ENCODE results near the gene TRANK1.

The TRANK1 gene

DNA sequence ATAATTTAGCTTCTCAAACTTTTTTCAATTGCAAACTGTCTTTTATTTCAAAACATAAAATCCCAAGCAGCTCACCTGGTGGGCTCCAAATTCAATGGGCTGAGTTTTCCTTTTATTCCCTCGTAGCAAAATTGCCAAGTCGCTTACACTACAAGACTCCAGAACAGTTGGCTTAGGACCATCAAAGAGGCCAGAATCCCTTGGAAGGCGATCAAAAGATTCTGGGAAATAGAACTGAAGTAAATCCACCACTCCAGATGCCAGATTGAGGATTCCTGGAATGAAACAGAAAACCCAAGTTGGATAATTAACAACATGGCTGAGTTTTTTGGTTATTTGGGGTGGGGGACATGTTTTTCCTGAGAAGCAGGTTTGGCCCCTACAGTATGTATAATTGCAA, 92.8 kb downstream of the TRANK1 start:
- H3K9me3 ChIP-seq (ENCODE audit: insufficient read depth, low read depth, low read length), result no peaks in the 10 kb centered on the region
- H3K36me3 ChIP-seq (ENCODE audit: insufficient read depth, low read depth, low read length), result no peaks in the 10 kb centered on the region
- no peak overlapping the region for H3K9ac ChIP-seq (ENCODE audit: low read depth, low read length)
- H3K4me3 ChIP-seq (ENCODE audit: low read length), result no peak overlapping the region
- H3K27ac ChIP-seq (ENCODE audit: low read length), result no peak overlapping the region
- no peaks in the 10 kb centered on the region for H3K4me1 ChIP-seq (ENCODE audit: insufficient read depth, low read length)
- no peaks in the 10 kb centered on the region for H3K27me3 ChIP-seq (ENCODE audit: insufficient read depth, low read length)

DNA sequence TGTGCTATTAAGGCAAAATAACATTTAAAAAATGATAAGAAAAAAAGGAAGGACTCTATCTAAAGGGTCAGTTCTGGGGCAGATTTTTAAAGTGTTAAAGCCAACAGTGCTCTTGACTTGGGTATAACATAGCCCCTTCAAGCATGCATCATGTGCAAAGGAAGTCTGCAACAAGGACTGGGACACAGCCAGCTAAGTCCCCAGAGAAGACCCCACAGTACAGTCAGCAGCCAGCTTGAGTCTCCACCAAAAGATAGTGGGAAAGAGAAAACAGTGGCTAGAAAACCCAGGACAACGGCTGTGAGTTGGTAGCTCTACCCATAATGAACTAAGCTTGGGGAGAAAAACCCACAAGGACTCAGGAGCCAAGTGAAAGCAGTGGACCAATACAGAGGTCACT, 94.1 kb downstream of the TRANK1 start:
- H3K27ac ChIP-seq (ENCODE audit: low read length), result no peak overlapping the region
- no peaks in the 10 kb centered on the region for H3K27me3 ChIP-seq (ENCODE audit: insufficient read depth, low read length)
- H3K9ac ChIP-seq (ENCODE audit: low read depth, low read length), result no peak overlapping the region
- no peaks in the 10 kb centered on the region for H3K4me1 ChIP-seq (ENCODE audit: insufficient read depth, low read length)
- H3K36me3 ChIP-seq (ENCODE audit: insufficient read depth, low read depth, low read length), result no peaks in the 10 kb centered on the region
- no peak overlapping the region for H3K4me3 ChIP-seq (ENCODE audit: low read length)
- H3K9me3 ChIP-seq (ENCODE audit: insufficient read depth, low read depth, low read length), result no peaks in the 10 kb centered on the region

DNA sequence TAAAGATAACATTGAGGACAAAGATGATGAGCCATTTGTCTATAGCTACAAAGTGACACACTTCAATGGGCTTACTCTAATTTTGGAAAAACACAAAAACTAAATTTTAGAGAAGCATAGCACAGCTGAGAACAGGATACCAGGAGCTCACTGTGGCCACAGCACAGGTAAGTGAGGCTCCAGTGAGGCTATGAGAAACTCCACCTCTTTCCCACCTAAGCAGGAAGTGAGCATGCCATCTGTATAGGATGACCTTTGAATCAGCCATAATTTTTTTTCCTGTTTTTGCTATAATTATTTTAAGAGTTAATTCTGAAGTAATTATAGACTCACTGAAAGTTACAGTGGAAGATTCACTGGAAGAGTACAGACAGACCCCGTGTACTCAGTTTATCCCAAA, 98.4 kb downstream of the TRANK1 start:
- H3K4me1 ChIP-seq (ENCODE audit: insufficient read depth, low read length), result no peaks in the 10 kb centered on the region; the same call in 1 of the 2 replicates
- no peak overlapping the region for H3K4me3 ChIP-seq (ENCODE audit: low read length)
- no peak overlapping the region for H3K9ac ChIP-seq (ENCODE audit: low read depth, low read length)
- peaks cover 3% of the 10 kb centered on the region; the same call in 1 of the 2 replicates for H3K9me3 ChIP-seq (ENCODE audit: insufficient read depth, low read depth, low read length)
- H3K27ac ChIP-seq (ENCODE audit: low read length), result no peak overlapping the region
- H3K27me3 ChIP-seq (ENCODE audit: insufficient read depth, low read length), result no peaks in the 10 kb centered on the region
- H3K36me3 ChIP-seq (ENCODE audit: insufficient read depth, low read depth, low read length), result no peaks in the 10 kb centered on the region

DNA sequence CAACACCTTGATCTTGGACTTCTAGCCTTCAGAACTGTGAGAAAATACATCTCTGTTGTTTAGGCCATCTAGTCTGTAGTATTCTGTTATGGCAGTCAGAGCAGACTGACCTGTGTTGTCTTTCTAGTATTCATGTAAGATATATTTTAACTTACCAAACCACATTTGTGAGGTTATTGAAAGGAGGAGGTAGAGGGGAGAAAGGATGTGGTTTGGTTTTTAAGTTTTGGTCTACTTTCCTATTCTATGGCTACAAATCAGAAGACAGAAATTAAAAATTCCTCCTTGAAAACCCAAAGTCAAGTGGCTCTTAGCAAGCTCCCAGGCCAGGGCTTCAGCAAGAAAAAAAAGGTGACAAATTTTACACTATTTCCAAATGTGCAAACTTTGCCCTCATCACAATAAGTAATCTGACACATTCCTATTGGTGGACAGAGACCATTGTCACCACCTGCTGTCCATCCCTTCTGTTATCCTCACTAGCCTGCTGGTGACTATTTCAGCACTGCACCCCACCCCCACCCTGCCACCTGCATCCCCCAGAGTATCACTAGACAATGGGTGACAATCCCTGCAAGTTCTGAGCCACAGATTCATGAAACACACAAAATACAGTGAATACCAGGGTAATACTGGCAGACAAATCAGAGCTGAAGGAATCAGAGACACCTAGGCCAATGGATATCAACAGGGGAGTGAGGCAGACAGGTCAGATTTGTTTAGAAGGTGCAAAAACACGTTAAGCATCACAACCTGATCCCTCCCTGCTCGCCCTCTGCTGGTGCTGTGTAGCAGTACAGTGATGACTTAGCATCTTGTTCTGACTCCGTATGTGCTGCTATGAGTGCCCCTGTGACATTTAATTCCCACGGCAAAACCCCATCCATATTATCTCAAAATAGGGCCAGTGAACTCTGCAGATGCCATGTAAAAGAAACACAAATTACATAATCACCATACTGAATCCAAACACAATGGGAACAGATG, 101.5 kb downstream of the TRANK1 start:
- H3K36me3 ChIP-seq (ENCODE audit: insufficient read depth, low read depth, low read length), result no peaks in the 10 kb centered on the region
- H3K4me3 ChIP-seq (ENCODE audit: low read length), result no peak overlapping the region
- no peak overlapping the region for H3K9ac ChIP-seq (ENCODE audit: low read depth, low read length)
- H3K27me3 ChIP-seq (ENCODE audit: insufficient read depth, low read length), result no peaks in the 10 kb centered on the region
- H3K4me1 ChIP-seq (ENCODE audit: insufficient read depth, low read length), result no peaks in the 10 kb centered on the region; the same call in 1 of the 2 replicates
- peaks cover 9% of the 10 kb centered on the region; the same call in 1 of the 2 replicates for H3K9me3 ChIP-seq (ENCODE audit: insufficient read depth, low read depth, low read length)
- no peak overlapping the region for H3K27ac ChIP-seq (ENCODE audit: low read length)

GRCh38 chr3:36842275-36842674, 102.6 kb downstream of the TRANK1 start:
- Histone ChIP-seq H3K9me3 (ENCODE audit: insufficient read depth, low read depth, low read length) (peaks cover 9% of the 10 kb centered on the region; the same call in 1 of the 2 replicates), H3K36me3 (ENCODE audit: insufficient read depth, low read depth, low read length) (no peaks in the 10 kb centered on the region), H3K9ac (ENCODE audit: low read depth, low read length) (no peak overlapping the region), H3K27ac (ENCODE audit: low read length) (no peak overlapping the region), H3K4me1 (ENCODE audit: insufficient read depth, low read length) (no peaks in the 10 kb centered on the region; the same call in 1 of the 2 replicates), H3K4me3 (ENCODE audit: low read length) (no peak overlapping the region), H3K27me3 (ENCODE audit: insufficient read depth, low read length) (no peaks in the 10 kb centered on the region)

- Histone ChIP-seq H3K36me3 (ENCODE audit: insufficient read depth, low read depth, low read length) (no peaks in the 10 kb centered on the region), H3K4me3 (ENCODE audit: low read length) (no peak overlapping the region), H3K9me3 (ENCODE audit: insufficient read depth, low read depth, low read length) (peaks cover 9% of the 10 kb centered on the region; the same call in 1 of the 2 replicates), H3K4me1 (ENCODE audit: insufficient read depth, low read length) (no peaks in the 10 kb centered on the region; the same call in 1 of the 2 replicates), H3K9ac (ENCODE audit: low read depth, low read length) (no peak overlapping the region), H3K27ac (ENCODE audit: low read length) (no peak overlapping the region), H3K27me3 (ENCODE audit: insufficient read depth, low read length) (no peaks in the 10 kb centered on the region)
Measured at GRCh38 chr3:36840453-36840921, 104.4 kb downstream of the TRANK1 start.

- Histone ChIP-seq H3K27ac (ENCODE audit: low read length) (no peak overlapping the region), H3K36me3 (ENCODE audit: insufficient read depth, low read depth, low read length) (no peaks in the 10 kb centered on the region)
Measured at GRCh38 chr3:36837089-36837488, 107.8 kb downstream of the TRANK1 start.

DNA sequence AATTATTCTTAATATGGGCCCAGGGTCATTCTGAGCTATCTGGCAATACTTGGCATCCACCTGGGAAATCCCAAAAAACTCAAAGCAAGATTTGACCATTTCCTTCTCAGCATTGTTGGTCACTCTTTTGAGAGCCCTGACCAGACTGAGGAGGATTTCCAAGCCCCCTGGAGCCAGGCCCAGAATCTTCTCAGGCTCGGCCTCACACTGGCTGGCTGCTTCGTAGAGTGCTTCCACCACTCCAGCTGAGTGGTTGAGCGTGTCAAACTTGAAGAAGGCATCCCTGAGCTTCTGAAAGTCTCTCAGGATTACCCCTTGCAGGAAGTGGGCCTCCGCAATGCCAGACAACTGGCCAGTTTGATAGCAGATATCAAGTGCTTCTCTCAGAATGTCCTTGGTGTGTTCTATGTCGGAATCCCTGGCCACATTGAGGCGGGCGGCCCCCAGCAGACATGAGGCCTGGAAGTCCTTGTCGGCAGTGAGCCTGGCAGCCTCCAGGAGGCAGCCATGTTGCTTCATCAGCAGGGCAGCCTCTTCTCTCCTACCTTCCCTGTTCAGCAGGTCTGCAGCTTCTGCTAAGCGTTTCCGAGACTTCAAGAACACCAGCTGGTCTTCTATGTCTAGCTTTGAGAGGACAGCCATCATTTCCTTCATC, 111.6 kb downstream of the TRANK1 start:
- Histone ChIP-seq H3K36me3 (ENCODE audit: insufficient read depth, low read depth, low read length) (no peaks in the 10 kb centered on the region), H3K4me3 (ENCODE audit: low read length) (no peak overlapping the region), H3K9me3 (ENCODE audit: insufficient read depth, low read depth, low read length) (no peaks in the 10 kb centered on the region), H3K27me3 (ENCODE audit: insufficient read depth, low read length) (no peaks in the 10 kb centered on the region), H3K9ac (ENCODE audit: low read depth, low read length) (no peak overlapping the region), H3K27ac (ENCODE audit: low read length) (no peak overlapping the region), H3K4me1 (ENCODE audit: insufficient read depth, low read length) (no peaks in the 10 kb centered on the region)

More at GRCh38 chr3:36837089-36837488, 107.8 kb downstream of the TRANK1 start:
- Histone ChIP-seq H3K9me3 (ENCODE audit: insufficient read depth, low read depth, low read length) (peaks cover 9% of the 10 kb centered on the region; the same call in 1 of the 2 replicates), H3K27me3 (ENCODE audit: insufficient read depth, low read length) (no peaks in the 10 kb centered on the region), H3K4me1 (ENCODE audit: insufficient read depth, low read length) (no peaks in the 10 kb centered on the region), H3K4me3 (ENCODE audit: low read length) (no peak overlapping the region), H3K9ac (ENCODE audit: low read depth, low read length) (no peak overlapping the region)

DNA sequence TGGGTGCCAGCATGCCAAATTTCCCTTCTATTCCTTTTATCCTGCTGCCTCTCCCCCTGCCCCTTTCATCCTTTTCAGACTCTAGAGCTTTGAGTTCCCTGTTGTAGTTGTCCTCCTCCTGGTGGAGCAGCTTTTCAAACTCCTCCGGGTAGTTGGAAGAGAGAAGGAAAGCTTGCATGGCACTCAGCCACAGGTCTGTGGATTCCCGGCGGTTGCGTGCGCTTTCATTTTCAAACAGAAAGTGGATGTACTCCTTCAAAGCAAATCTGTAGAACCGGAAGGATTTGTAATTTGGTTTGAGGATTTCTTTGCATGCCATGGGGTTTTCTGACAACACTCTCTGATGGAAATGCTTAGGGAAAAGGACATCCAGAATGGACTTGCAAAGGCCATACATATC, 112.4 kb downstream of the TRANK1 start:
- Histone ChIP-seq H3K4me3 (ENCODE audit: low read length) (no peak overlapping the region), H3K27ac (ENCODE audit: low read length) (no peak overlapping the region), H3K4me1 (ENCODE audit: insufficient read depth, low read length) (no peaks in the 10 kb centered on the region), H3K9me3 (ENCODE audit: insufficient read depth, low read depth, low read length) (no peaks in the 10 kb centered on the region), H3K27me3 (ENCODE audit: insufficient read depth, low read length) (no peaks in the 10 kb centered on the region), H3K36me3 (ENCODE audit: insufficient read depth, low read depth, low read length) (no peaks in the 10 kb centered on the region), H3K9ac (ENCODE audit: low read depth, low read length) (no peak overlapping the region)

DNA sequence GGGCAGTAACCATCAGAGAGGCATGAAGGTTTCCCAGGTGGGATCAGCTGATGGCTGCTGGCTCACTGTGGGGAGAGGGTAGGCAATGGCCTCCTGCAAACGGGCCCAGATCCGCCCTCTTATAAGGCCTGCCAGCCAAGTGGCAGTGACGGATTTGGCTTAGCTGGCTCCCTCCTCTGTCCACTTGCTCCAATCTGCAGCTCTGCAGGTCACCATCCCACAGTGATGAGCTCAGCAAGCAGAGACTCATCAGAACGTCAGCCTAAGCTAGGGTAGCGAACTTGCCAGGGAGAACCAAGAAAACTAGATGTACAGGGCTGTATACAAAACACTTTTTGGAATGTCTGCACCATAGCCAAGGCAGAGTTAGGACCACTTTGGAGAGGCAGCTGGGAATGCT, 117.7 kb downstream of the TRANK1 start:
- Histone ChIP-seq H3K9ac (ENCODE audit: low read depth, low read length) (no peak overlapping the region), H3K4me1 (ENCODE audit: insufficient read depth, low read length) (no peaks in the 10 kb centered on the region), H3K4me3 (ENCODE audit: low read length) (no peak overlapping the region), H3K36me3 (ENCODE audit: insufficient read depth, low read depth, low read length) (no peaks in the 10 kb centered on the region), H3K9me3 (ENCODE audit: insufficient read depth, low read depth, low read length) (no peaks in the 10 kb centered on the region), H3K27me3 (ENCODE audit: insufficient read depth, low read length) (no peaks in the 10 kb centered on the region), H3K27ac (ENCODE audit: low read length) (no peak overlapping the region)

GRCh38 chr3:36826240-36826639, 118.6 kb downstream of the TRANK1 start:
- Histone ChIP-seq H3K27ac (ENCODE audit: low read length) (no peak overlapping the region), H3K36me3 (ENCODE audit: insufficient read depth, low read depth, low read length) (no peaks in the 10 kb centered on the region), H3K9ac (ENCODE audit: low read depth, low read length) (no peak overlapping the region), H3K4me3 (ENCODE audit: low read length) (no peak overlapping the region), H3K9me3 (ENCODE audit: insufficient read depth, low read depth, low read length) (no peaks in the 10 kb centered on the region), H3K4me1 (ENCODE audit: insufficient read depth, low read length) (no peaks in the 10 kb centered on the region), H3K27me3 (ENCODE audit: insufficient read depth, low read length) (no peaks in the 10 kb centered on the region)

All from iPS-20b (cell line).